Prostate gland (tissue), 2 donors: Measurements from ENCODE around the gene OTULIN.

ENCODE experiments used
- CTCF ChIP-seq, 4 experiments: fragments of 200-600 bp in 2 of 4; fragments of 450-650 bp in 2 of 4; sonication (generic) in 2 of 4; IDR thresholded peaks; 1 replicate in 3 of 4; 2 replicates in 1 of 4; pipeline ENCODE4 v1.5.1; 2016 to 2019; ENCODE audit warnings: antibody characterized with exemption in 4 of 4, mild to moderate bottlenecking in 2 of 4, moderate library complexity in 2 of 4
- POLR2A ChIP-seq: fragments of 450-650 bp; IDR thresholded peaks from one replicate; pipeline ENCODE4 v1.6.1; 2016; ENCODE audit warnings: antibody characterized with exemption, mild to moderate bottlenecking

- no peak for TF ChIP-seq CTCF (IDR thresholded peaks at IDR 0.05)
- no peak for TF ChIP-seq POLR2A
Observed at GRCh38 chr5:14672082-14672481, 7.6 kb downstream of the OTULIN start.
